22Rv1 (cell line): Measurements from ENCODE around the gene CHRNA4.

ENCODE experiments used
- CTCF ChIP-seq: fragments of 450-650 bp; IDR thresholded peaks from 2 replicates; pipeline ENCODE4 v1.5.1; 2017; ENCODE audit warnings: mild to moderate bottlenecking
- ZFX ChIP-seq: fragments of 450-650 bp; IDR thresholded peaks from 2 replicates; pipeline ENCODE4 v1.6.1; 2017; ENCODE audit warnings: antibody characterized with exemption, borderline replicate concordance

- TF ChIP-seq CTCF, result no peak
- no peak for TF ChIP-seq ZFX
Measured at GRCh38 chr20:63359937-63360849, 956 bp downstream of the CHRNA4 start.
